A673 (cell line): ENCODE data around the gene SEZ6L2. TPM values are rescaled to one million over a fixed set of nuclear protein-coding genes. Genes with fewer than 3 reads are reported as not detected.
A peak's percentile ranks its signal among the peaks of the same experiment; 100 is the strongest.

Experiments used
- BruUV-seq: library from RNA; stranded (reverse); fragments of 400-500 nt; replicated peaks from 2 replicates; lab custom pipeline; 2021; lab: Mats Ljungman, UMichigan
- CTCF ChIA-PET: fragments of 300-600 bp; sonication (Branson Sonifier 250); formaldehyde crosslinking; loops from one replicate; lab custom pipeline; 2022; ENCODE audit warnings: antibody characterized with exemption; lab: Charles Lee
- POLR2A ChIA-PET: fragments of 300-600 bp; sonication (Branson Sonifier 250); formaldehyde crosslinking; loops from one replicate; lab custom pipeline; 2022; ENCODE audit warnings: antibody characterized with exemption; ENCODE audit not compliant: low non-redundant PET; lab: Charles Lee
- DNase-seq: peaks from one replicate; pipeline ENCODE4 v3.0.0-alpha.2; 2015; ENCODE audit warnings: low spot score
- H3K27ac ChIP-seq: fragments of 200-600 bp; sonication (generic); 2 replicates; pipeline ENCODE4 v1.5.1; 2016; ENCODE audit warnings: mixed run types, low read depth, mild to moderate bottlenecking, mixed read lengths, antibody characterized with exemption, low read length; ENCODE audit not compliant: poor library complexity, severe bottlenecking
- H3K27me3 ChIP-seq: fragments of 200-600 bp; sonication (generic); replicated peaks from 2 replicates; pipeline ENCODE4 v1.6.1; 2017; ENCODE audit warnings: mixed run types, low read depth, mild to moderate bottlenecking, mixed read lengths, antibody characterized with exemption, low read length; ENCODE audit not compliant: insufficient read depth, poor library complexity
- H3K36me3 ChIP-seq: fragments of 200-600 bp; sonication (generic); 2 replicates; pipeline ENCODE4 v1.6.1; 2016; ENCODE audit warnings: mixed run types, mild to moderate bottlenecking, mixed read lengths, antibody characterized with exemption, low read length; ENCODE audit not compliant: insufficient read depth, poor library complexity, severe bottlenecking
- H3K4me1 ChIP-seq: fragments of 200-600 bp; sonication (generic); 2 replicates; pipeline ENCODE4 v1.6.1; 2017; ENCODE audit warnings: mixed run types, mild to moderate bottlenecking, mixed read lengths, antibody characterized with exemption, low read length; ENCODE audit not compliant: insufficient read depth, poor library complexity, severe bottlenecking
- H3K4me3 ChIP-seq: fragments of 200-600 bp; sonication (generic); 2 replicates; pipeline ENCODE4 v1.5.1; 2016; ENCODE audit warnings: low read depth, mixed run types, mild to moderate bottlenecking, mixed read lengths, low read length; ENCODE audit not compliant: poor library complexity, severe bottlenecking
- H3K9me3 ChIP-seq: fragments of 200-600 bp; sonication (generic); 2 replicates; pipeline ENCODE4 v1.6.1; 2016; ENCODE audit warnings: mixed run types, low read depth, mild to moderate bottlenecking, mixed read lengths, antibody characterized with exemption, low read length; ENCODE audit not compliant: poor library complexity, severe bottlenecking
- CTCF ChIP-seq: fragments of 300-800, 200-600 bp; sonication (generic); conservative IDR thresholded peaks from 2 replicates; pipeline ENCODE4 v1.5.1; 2017; ENCODE audit warnings: low read depth, mild to moderate bottlenecking, antibody characterized with exemption, low read length, moderate library complexity, mixed read lengths
- EZH2 ChIP-seq: fragments of 200-600 bp; sonication (generic); IDR thresholded peaks from 2 replicates; pipeline ENCODE4 v1.6.1; 2017; ENCODE audit warnings: borderline replicate concordance, low read depth, mild to moderate bottlenecking, mixed read lengths, antibody characterized with exemption, low read length; ENCODE audit not compliant: poor library complexity, severe bottlenecking
- intact Hi-C: fragments of 100-400 bp; cut with micrococcal nuclease; formaldehyde crosslinking; loops from one replicate; pipeline ENCODE4 v1.10.0; 2022; ENCODE audit not compliant: unreplicated experiment
- total RNA-seq: library from RNA; stranded (reverse); gene quantifications from 2 replicates; pipeline ENCODE4 v1.2.3, GENCODE V29; 2021

Gene SEZ6L2
- total RNA-seq, 1 experiment from 2014 or later: 7.0 TPM

DNA sequence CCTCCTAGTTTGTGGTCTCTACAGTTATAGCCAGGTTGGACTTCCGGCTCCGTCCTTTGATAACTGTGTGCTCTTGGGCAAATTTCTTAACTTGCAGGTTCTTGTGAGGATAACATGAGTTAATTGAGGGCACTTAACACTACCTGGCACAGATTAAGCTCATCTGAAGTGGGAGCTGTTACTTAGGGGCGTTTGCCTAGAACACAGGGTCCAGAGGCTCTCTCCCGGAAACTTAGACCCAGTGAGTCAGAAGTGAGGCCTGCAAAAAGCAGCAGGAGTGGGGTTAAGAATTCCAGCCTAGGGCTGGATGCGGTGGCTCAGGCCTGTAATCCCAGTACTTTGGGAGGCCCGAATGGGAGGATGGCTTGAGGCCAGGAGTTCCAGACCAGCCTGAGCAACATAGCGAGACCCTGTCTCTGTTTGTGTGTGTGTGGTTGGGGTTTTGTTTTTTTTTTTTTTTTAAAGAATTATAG lies 77.7 kb downstream of the SEZ6L2 start:
- Histone ChIP-seq H3K4me3 (no peak overlapping the region), H3K27ac (peak overlapping the region; percentile 21), H3K9me3 (no peaks in the 10 kb centered on the region), H3K27me3 (no peaks in the 10 kb centered on the region), H3K4me1 (peaks cover 47% of the 10 kb centered on the region), H3K36me3 (peaks cover 22% of the 10 kb centered on the region)
- intact Hi-C loops: no loop called here
- no peak for DNase-seq
- TF ChIP-seq CTCF: no peak
- TF ChIP-seq EZH2: no peak
- ChIA-PET CTCF (interaction anchor here (1.4 kb wide), 1 partner anchor 27 kb away, joined by 4 read pairs; no protein-coding TSS in a partner anchor), POLR2A (interaction anchor here (0.6 kb wide), 1 partner anchor 118 kb away, joined by 7 read pairs; no protein-coding TSS in a partner anchor)
- no TSS peak for BruUV-seq

Other genes with a start within 250 kb of the SEZ6L2 start
- gene SPN, start 236.3 kb downstream of the SEZ6L2 start, total RNA-seq: not detected in 2 replicates
- gene QPRT, start 220.4 kb downstream of the SEZ6L2 start, total RNA-seq: 31.1 and 48.3 TPM in 2 replicates
- gene C16orf54, start 153.6 kb downstream of the SEZ6L2 start, total RNA-seq: not detected in 2 replicates
- not detected in 2 replicates for gene ZG16, start 121.3 kb downstream of the SEZ6L2 start, total RNA-seq
- 171 and 186 TPM in 2 replicates for gene KIF22, start 108.8 kb downstream of the SEZ6L2 start, total RNA-seq
- gene MAZ, start 93.0 kb downstream of the SEZ6L2 start, total RNA-seq: 457 and 516 TPM in 2 replicates
- 9.0 TPM in 2 replicates for gene PRRT2, start 87.4 kb downstream of the SEZ6L2 start, total RNA-seq
- gene PAGR1, start 83.4 kb downstream of the SEZ6L2 start, total RNA-seq: 47.4 and 50.0 TPM in 2 replicates
- 5.6 and 7.1 TPM in 2 replicates for gene MVP, start 79.1 kb downstream of the SEZ6L2 start, total RNA-seq
- gene CDIPT, start 36.3 kb downstream of the SEZ6L2 start, total RNA-seq: 51.7 and 55.6 TPM in 2 replicates
- 2.0 and 2.5 TPM in 2 replicates for gene ASPHD1, start 938 bp upstream of the SEZ6L2 start, total RNA-seq
- 32.4 and 33.3 TPM in 2 replicates for gene KCTD13, start 26.7 kb upstream of the SEZ6L2 start, total RNA-seq
- 48.3 and 52.7 TPM in 2 replicates for gene TMEM219, start 62.5 kb upstream of the SEZ6L2 start, total RNA-seq
- gene TAOK2, start 74.3 kb upstream of the SEZ6L2 start, total RNA-seq: 49.9 and 50.2 TPM in 2 replicates
- gene HIRIP3, start 96.1 kb upstream of the SEZ6L2 start, total RNA-seq: 29.7 and 33.2 TPM in 2 replicates
- gene INO80E, start 96.7 kb upstream of the SEZ6L2 start, total RNA-seq: 115 and 120 TPM in 2 replicates
- gene DOC2A, start 111.5 kb upstream of the SEZ6L2 start, total RNA-seq: 3.2 and 5.4 TPM in 2 replicates
- gene C16orf92, start 123.6 kb upstream of the SEZ6L2 start, total RNA-seq: not detected in 2 replicates
- gene TLCD3B, start 131.7 kb upstream of the SEZ6L2 start, total RNA-seq: 1.9 and 2.6 TPM in 2 replicates
- 1,552 and 1,729 TPM in 2 replicates for gene ALDOA, start 166.2 kb upstream of the SEZ6L2 start, total RNA-seq
- 122 and 127 TPM in 2 replicates for gene PPP4C, start 176.4 kb upstream of the SEZ6L2 start, total RNA-seq
- gene TBX6, start 192.4 kb upstream of the SEZ6L2 start, total RNA-seq: 0.49 and 0.85 TPM in 2 replicates
- gene YPEL3, start 196.7 kb upstream of the SEZ6L2 start, total RNA-seq: 4.7 and 9.1 TPM in 2 replicates
- gene GDPD3, start 214.0 kb upstream of the SEZ6L2 start, total RNA-seq: 2.5 and 4.4 TPM in 2 replicates
- 59.5 and 74.6 TPM in 2 replicates for gene MAPK3, start 223.7 kb upstream of the SEZ6L2 start, total RNA-seq